AG09319 (cell line): Measurements from ENCODE around the gene MLLT10.
A peak's percentile ranks its signal among the peaks of the same experiment; 100 is the strongest.

Source experiments
- DNase-seq: peaks from one replicate; pipeline ENCODE4 v3.0.0-alpha.2; 2010; ENCODE audit warnings: low read depth; ENCODE audit errors: extremely low read depth
- CTCF ChIP-seq: IDR thresholded peaks from 2 replicates; pipeline ENCODE4 v1.5.1; 2011; ENCODE audit warnings: low read depth, mild to moderate bottlenecking, inconsistent platforms, low read length, moderate library complexity

Gene MLLT10

GRCh38 chr10:21655236-21655635 is 121.2 kb downstream of the MLLT10 start:
- DNase-seq, result no peak

GRCh38 chr10:21655687-21656086 is 121.7 kb downstream of the MLLT10 start:
- no peak for DNase-seq
- TF ChIP-seq CTCF, result no peak

More at GRCh38 chr10:21655236-21655635, 121.2 kb downstream of the MLLT10 start:
- no peak for TF ChIP-seq CTCF

DNA sequence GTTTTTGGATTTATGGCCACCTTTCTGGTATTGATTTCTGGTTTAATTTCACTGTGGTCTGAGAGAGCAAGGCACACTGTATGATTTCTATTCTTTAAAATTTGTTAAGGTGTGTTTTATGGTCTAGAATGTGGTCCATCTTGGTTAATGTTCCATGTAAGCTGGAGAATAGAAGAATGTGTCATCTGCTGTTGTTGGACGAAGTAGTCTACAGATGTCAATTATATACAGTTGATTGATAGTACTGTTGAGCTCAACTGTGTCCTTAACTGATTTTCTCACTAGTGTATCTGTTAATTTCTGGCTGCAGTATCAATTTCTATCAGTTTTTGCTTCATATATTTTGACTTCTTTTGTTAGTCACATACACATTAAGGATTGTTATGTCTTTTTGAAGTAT is 127.1 kb downstream of the MLLT10 start:
- TF ChIP-seq CTCF, result no peak
- no peak for DNase-seq

- TF ChIP-seq CTCF, result no peak
- no peak for DNase-seq
Measured at GRCh38 chr10:21661935-21662334, 127.9 kb downstream of the MLLT10 start.

DNA sequence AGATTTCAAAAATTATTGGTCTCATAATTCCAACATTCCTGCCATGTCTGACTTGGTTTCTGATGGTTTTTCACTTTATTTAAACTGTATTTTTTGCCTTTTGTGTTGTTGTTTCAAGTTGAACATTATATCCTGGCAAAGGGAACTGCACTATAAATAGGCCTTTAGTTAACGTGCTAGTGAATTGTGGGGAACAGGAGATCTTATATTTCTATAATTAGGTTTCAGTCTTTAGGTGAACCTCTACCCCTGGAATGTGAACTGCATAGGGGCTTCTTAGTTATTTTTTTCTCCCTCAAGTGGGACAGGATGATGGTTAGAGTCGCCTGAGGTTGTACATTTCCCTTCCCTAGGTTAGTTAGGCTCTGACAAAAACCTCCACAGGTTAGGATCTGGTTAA is 128.6 kb downstream of the MLLT10 start:
- no peak for TF ChIP-seq CTCF
- no peak for DNase-seq

GRCh38 chr10:21668831-21669230 is 134.8 kb downstream of the MLLT10 start:
- no peak for TF ChIP-seq CTCF
- peak; percentile 11 for DNase-seq

DNA sequence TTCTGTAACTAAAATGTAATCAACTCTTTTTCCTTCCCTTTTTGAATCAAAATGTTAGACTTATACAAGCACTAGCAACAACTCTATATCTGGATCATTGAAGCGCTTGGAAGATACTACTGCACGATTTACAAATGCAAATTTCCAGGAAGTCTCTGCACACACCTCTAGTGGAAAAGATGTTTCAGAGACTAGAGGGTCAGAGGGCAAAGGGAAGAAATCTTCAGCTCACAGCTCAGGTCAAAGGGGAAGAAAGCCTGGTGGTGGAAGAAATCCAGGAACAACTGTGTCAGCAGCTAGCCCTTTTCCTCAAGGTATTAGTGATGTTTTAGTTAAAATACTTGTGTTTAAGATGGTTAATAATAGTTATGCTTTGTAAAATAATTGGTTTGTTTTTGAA is 136.4 kb downstream of the MLLT10 start:
- no peak for DNase-seq
- TF ChIP-seq CTCF, result no peak
